Stomach (tissue), 9 donors: ENCODE data around the gene BTBD6. TPM values are rescaled to one million over a fixed set of nuclear protein-coding genes. Genes with fewer than 3 reads are reported as not detected.

Source experiments
- DNase-seq, 2 donors: peaks; one replicate each; pipeline versions ENCODE4 v3.0.0 to v3.0.0-alpha.2; 2013 to 2019
- H3K27ac ChIP-seq, 5 donors: fragments of 200-600 bp in 4 of 5; sonication (generic) in 4 of 5; one replicate each; pipeline ENCODE4 v1.5.1; 2013 to 2019; ENCODE audit warnings: mild to moderate bottlenecking in 1 of 5, moderate library complexity in 1 of 5
- H3K27me3 ChIP-seq, 3 donors: fragments of 200-600 bp; sonication (generic); one replicate each; pipeline ENCODE4 v1.5.1; 2017 to 2019; ENCODE audit warnings: mixed run types in 1 of 3
- H3K36me3 ChIP-seq, 4 donors: fragments of 200-600 bp; sonication (generic); 1 replicate in 3 of 4; 2 replicates in 1 of 4; pipeline ENCODE4 v1.5.1; 2016 to 2019
- H3K4me1 ChIP-seq, 4 donors: fragments of 200-600 bp; sonication (generic); one replicate each; pipeline ENCODE4 v1.5.1; 2016 to 2019
- H3K4me3 ChIP-seq, 4 donors: fragments of 200-600 bp; sonication (generic) in 3 of 4; one replicate each; pipeline ENCODE4 v1.5.1; 2016 to 2019; ENCODE audit warnings: mild to moderate bottlenecking in 1 of 4
- H3K9me3 ChIP-seq, 4 donors: fragments of 200-600 bp; sonication (generic); one replicate each; pipeline ENCODE4 v1.5.1; 2016 to 2019
- CTCF ChIP-seq, 7 experiments: fragments of 450-650 bp in 4 of 7; fragments of 200-600 bp in 3 of 7; sonication (generic) in 3 of 7; IDR thresholded peaks; one replicate each; pipeline ENCODE4 v1.5.1; 2016 to 2019; ENCODE audit warnings: antibody characterized with exemption in 7 of 7, control low read depth in 2 of 7, mild to moderate bottlenecking in 1 of 7
- EP300 ChIP-seq: sonication (generic); formaldehyde crosslinking; IDR thresholded peaks from one replicate; pipeline ENCODE4 v1.6.1; 2017; ENCODE audit warnings: antibody characterized with exemption
- POLR2A ChIP-seq, 4 donors: fragments of 450-650 bp; IDR thresholded peaks; one replicate each; pipeline ENCODE4 v1.6.1; 2016; ENCODE audit warnings: antibody characterized with exemption in 4 of 4, control low read depth in 2 of 4, mild to moderate bottlenecking in 1 of 4, moderate library complexity in 1 of 4
- POLR2AphosphoS5 ChIP-seq, 3 donors: sonication (generic); formaldehyde crosslinking; IDR thresholded peaks; one replicate each; pipeline ENCODE4 v1.6.1; 2016; ENCODE audit warnings: antibody characterized with exemption in 3 of 3
- WGBS, 5 donors: extraction: QIAGEN DNeasy Blood & Tissue Kit in 3 of 5; methylation state at CpG; one replicate each; pipeline versions ENCODE4 v1.1.5 to v1.1.7; 2013 to 2018; 5-methylcytosine and 5-hydroxymethylcytosine counted together
- intact Hi-C: fragments of 100-400 bp; cut with DNase I; formaldehyde crosslinking; loops from one replicate; pipeline ENCODE4 v1.15.1; 2023; ENCODE audit warnings: low total_unique reads
- polyA plus RNA-seq, 3 donors: library from polyadenylated mRNA; stranded (reverse); fragments of 200-250 nt; gene quantifications; one replicate each; pipeline ENCODE4 v1.2.3, GENCODE V29; 2013
- total RNA-seq, 5 donors: library from RNA; depleted of rRNA; stranded (reverse); fragments of >200 nt; gene quantifications; one replicate each; pipeline versions ENCODE4 v1.1.0 to v1.2.3, GENCODE V29; 2014 to 2016
- donor health status: healthy with polysubstance abuse.
- donor health status: Bipolar disorder and iron deficiency.
- donor health status: healthy.

BTBD6 gene
- total and polyA plus RNA-seq, 8 donors: 13.4 to 55.0 (median 38.0) TPM

- 63 to 74% (median 69%) methylated on average over 7 to 10 of the region's 10 CpGs for WGBS, 5 donors
- intact Hi-C loops: loop anchor here (10.0 kb wide), 1 partner anchor 78 kb away; no protein-coding TSS in a partner anchor
- H3K27ac ChIP-seq: no peak overlapping the region
Measured at GRCh38 chr14:105283028-105283427, 34.7 kb downstream of the BTBD6 start.

GRCh38 chr14:105283899-105284298 lies 35.6 kb downstream of the BTBD6 start:
- no peak overlapping the region for H3K27ac ChIP-seq
- H3K4me3 ChIP-seq: no peak overlapping the region
- no peak for TF ChIP-seq POLR2A (IDR thresholded peaks at IDR 0.05)
- TF ChIP-seq CTCF (IDR thresholded peaks at IDR 0.05): no peak
- no peak for TF ChIP-seq EP300
- no peak for TF ChIP-seq POLR2AphosphoS5 (IDR thresholded peaks at IDR 0.05)
- H3K4me1 ChIP-seq: peaks cover 11 to 58% (median 30%) of the 10 kb centered on the region in 4 donors
- intact Hi-C loops: loop anchor here (10.0 kb wide), 1 partner anchor 79 kb away; no protein-coding TSS in a partner anchor
- no peaks in the 10 kb centered on the region for H3K9me3 ChIP-seq
- H3K36me3 ChIP-seq: peaks cover 0 to 43% (median 29%) of the 10 kb centered on the region in 4 donors
- no peaks in the 10 kb centered on the region for H3K27me3 ChIP-seq
- no peak for DNase-seq
- 62 to 78% (median 75%) methylated on average over 15 of the region's 15 CpGs for WGBS, 5 donors

More at GRCh38 chr14:105283028-105283427, 34.7 kb downstream of the BTBD6 start:
- no peaks in the 10 kb centered on the region for H3K9me3 ChIP-seq
- no peak overlapping the region for H3K4me3 ChIP-seq
- no peak for TF ChIP-seq EP300
- TF ChIP-seq CTCF (IDR thresholded peaks at IDR 0.05): no peak
- TF ChIP-seq POLR2A (IDR thresholded peaks at IDR 0.05): no peak
- no peak for TF ChIP-seq POLR2AphosphoS5 (IDR thresholded peaks at IDR 0.05)
- H3K4me1 ChIP-seq: peaks cover 11 to 58% (median 30%) of the 10 kb centered on the region in 4 donors
- peaks cover 0 to 43% (median 29%) of the 10 kb centered on the region in 4 donors for H3K36me3 ChIP-seq
- DNase-seq: no peak
- H3K27me3 ChIP-seq: no peaks in the 10 kb centered on the region

GRCh38 chr14:105285174-105285573 lies 36.8 kb downstream of the BTBD6 start:
- H3K27ac ChIP-seq: no peak overlapping the region
- TF ChIP-seq POLR2AphosphoS5 (IDR thresholded peaks at IDR 0.05): no peak
- TF ChIP-seq CTCF (IDR thresholded peaks at IDR 0.05): no peak
- no peak for TF ChIP-seq POLR2A (IDR thresholded peaks at IDR 0.05)
- TF ChIP-seq EP300: no peak
- H3K36me3 ChIP-seq: peaks cover 0 to 37% (median 28%) of the 10 kb centered on the region in 4 donors
- no peaks in the 10 kb centered on the region for H3K9me3 ChIP-seq
- H3K27me3 ChIP-seq: no peaks in the 10 kb centered on the region
- H3K4me3 ChIP-seq: no peak overlapping the region
- 90 to 95% (median 92%) methylated on average over 8 of the region's 8 CpGs for WGBS, 5 donors
- no peak for DNase-seq
- intact Hi-C loops: loop anchor here (10.0 kb wide), 1 partner anchor 80 kb away; no protein-coding TSS in a partner anchor
- peaks cover 11 to 57% (median 30%) of the 10 kb centered on the region in 4 donors for H3K4me1 ChIP-seq

- Histone ChIP-seq H3K4me1 (peaks cover 6 to 45% (median 29%) of the 10 kb centered on the region in 4 donors), H3K36me3 (peaks cover 0 to 26% (median 21%) of the 10 kb centered on the region in 4 donors), H3K27ac (no peak overlapping the region), H3K4me3 (no peak overlapping the region), H3K9me3 (no peaks in the 10 kb centered on the region), H3K27me3 (no peaks in the 10 kb centered on the region)
- intact Hi-C loops: loop anchor here (10.0 kb wide), 1 partner anchor 82 kb away; no protein-coding TSS in a partner anchor
- 92 to 98% (median 95%) methylated on average over 9 of the region's 9 CpGs for WGBS, 5 donors
- TF ChIP-seq CTCF (IDR thresholded peaks at IDR 0.05) (no peak), POLR2AphosphoS5 (IDR thresholded peaks at IDR 0.05) (no peak), EP300 (no peak), POLR2A (IDR thresholded peaks at IDR 0.05) (no peak)
- no peak for DNase-seq
Measured at GRCh38 chr14:105286759-105287144, 38.4 kb downstream of the BTBD6 start.
